ENCODE results near the gene TATDN2. TPM values are rescaled to one million over a fixed set of nuclear protein-coding genes. Genes with fewer than 3 reads are reported as not detected.

Gene TATDN2
- total RNA-seq, 1 experiment from 2014 or later: 30.4 TPM

DNA sequence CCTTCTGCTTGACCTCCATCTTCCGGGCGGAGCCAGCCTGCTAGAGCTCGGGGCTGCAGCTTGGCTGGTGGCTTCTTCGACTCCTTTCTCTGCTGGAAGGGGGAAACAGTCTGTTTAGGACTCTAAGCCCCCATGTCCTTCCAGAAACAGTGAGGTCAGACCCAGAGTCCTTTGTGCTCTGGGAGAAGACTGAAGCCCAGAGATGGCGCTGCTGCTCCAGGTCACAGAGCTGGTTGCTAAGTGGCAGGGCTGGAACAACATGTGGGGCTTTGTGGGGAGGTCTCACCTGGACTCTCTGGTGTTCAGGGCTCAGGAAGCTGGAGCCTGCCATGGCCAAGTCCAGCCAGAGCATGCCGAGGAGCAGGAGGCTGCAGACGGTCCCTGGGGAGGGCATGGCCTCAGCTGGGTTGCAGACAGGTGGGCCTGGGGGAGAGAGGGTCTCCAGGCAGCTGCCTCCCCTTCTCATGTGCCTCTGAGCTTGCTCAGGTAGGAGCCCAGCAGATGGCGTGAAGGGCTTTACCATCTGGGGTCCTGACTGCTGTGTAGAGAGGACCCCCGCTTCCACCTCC lies 41.6 kb downstream of the TATDN2 start:
- intact Hi-C loops (cut with micrococcal nuclease; ENCODE audit: unreplicated experiment) (no loop called here), in situ Hi-C loops (cut with HindIII; ENCODE audit: low pct_unique_long_range_greater_than_20kb, low sequenced_read_pairs) (no loop called here)
- TF ChIP-seq TCF7L2 (IDR thresholded peaks at IDR 0.05; ENCODE audit: low read depth, low read length) (no peak), POLR2AphosphoS5 (IDR thresholded peaks at IDR 0.05; ENCODE audit: low read depth, low read length) (no peak), CTCF (IDR thresholded peaks at IDR 0.05) (no peak), SIN3A (IDR thresholded peaks at IDR 0.05; ENCODE audit: borderline replicate concordance, insufficient read depth, low read depth, low read length) (no peak)
- TF ChIP-seq, protein P1, sequence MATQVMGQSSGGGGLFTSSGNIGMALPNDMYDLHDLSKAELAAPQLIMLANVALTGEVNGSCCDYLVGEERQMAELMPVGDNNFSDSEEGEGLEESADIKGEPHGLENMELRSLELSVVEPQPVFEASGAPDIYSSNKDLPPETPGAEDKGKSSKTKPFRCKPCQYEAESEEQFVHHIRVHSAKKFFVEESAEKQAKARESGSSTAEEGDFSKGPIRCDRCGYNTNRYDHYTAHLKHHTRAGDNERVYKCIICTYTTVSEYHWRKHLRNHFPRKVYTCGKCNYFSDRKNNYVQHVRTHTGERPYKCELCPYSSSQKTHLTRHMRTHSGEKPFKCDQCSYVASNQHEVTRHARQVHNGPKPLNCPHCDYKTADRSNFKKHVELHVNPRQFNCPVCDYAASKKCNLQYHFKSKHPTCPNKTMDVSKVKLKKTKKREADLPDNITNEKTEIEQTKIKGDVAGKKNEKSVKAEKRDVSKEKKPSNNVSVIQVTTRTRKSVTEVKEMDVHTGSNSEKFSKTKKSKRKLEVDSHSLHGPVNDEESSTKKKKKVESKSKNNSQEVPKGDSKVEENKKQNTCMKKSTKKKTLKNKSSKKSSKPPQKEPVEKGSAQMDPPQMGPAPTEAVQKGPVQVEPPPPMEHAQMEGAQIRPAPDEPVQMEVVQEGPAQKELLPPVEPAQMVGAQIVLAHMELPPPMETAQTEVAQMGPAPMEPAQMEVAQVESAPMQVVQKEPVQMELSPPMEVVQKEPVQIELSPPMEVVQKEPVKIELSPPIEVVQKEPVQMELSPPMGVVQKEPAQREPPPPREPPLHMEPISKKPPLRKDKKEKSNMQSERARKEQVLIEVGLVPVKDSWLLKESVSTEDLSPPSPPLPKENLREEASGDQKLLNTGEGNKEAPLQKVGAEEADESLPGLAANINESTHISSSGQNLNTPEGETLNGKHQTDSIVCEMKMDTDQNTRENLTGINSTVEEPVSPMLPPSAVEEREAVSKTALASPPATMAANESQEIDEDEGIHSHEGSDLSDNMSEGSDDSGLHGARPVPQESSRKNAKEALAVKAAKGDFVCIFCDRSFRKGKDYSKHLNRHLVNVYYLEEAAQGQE (IDR thresholded peaks at IDR 0.05; ENCODE audit: insufficient read depth in 1 of 2, low read depth in 2 of 2, low read length in 1 of 2): no peak
- DNase-seq (ENCODE audit: low read depth, low spot score): no peak
- no TSS peak for BruUV-seq (replicated peaks)
- Histone ChIP-seq H3K9me3 (ENCODE audit: control insufficient read depth, insufficient read depth, low read depth, low read length) (no peaks in the 10 kb centered on the region), H3K27ac (ENCODE audit: low read length) (no peak overlapping the region), H3K4me3 (ENCODE audit: low read depth in 2 of 2, low read length in 2 of 2) (no peak overlapping the region), H3K4me1 (ENCODE audit: control insufficient read depth, insufficient read depth, low read length) (no peaks in the 10 kb centered on the region), H3K27me3 (ENCODE audit: control insufficient read depth, insufficient read depth, low read length) (no peaks in the 10 kb centered on the region), H3K36me3 (ENCODE audit: control insufficient read depth, insufficient read depth, low read length) (peaks cover 2% of the 10 kb centered on the region; the same call in 1 of the 2 replicates)
- CTCF ChIA-PET: no interaction called here
- POLR2A ChIA-PET: interaction anchor here (0.7 kb wide), 1 partner anchor 417 kb away, joined by 7 read pairs; no protein-coding TSS in a partner anchor
- ATAC-seq: no peak

- DNase-seq (ENCODE audit: low read depth, low spot score) (no peak), ATAC-seq (no peak)
- Histone ChIP-seq H3K4me3 (ENCODE audit: low read depth in 2 of 2, low read length in 2 of 2) (no peak overlapping the region), H3K9me3 (ENCODE audit: control insufficient read depth, insufficient read depth, low read depth, low read length) (no peaks in the 10 kb centered on the region), H3K36me3 (ENCODE audit: control insufficient read depth, insufficient read depth, low read length) (peaks cover 2% of the 10 kb centered on the region; the same call in 1 of the 2 replicates), H3K27me3 (ENCODE audit: control insufficient read depth, insufficient read depth, low read length) (no peaks in the 10 kb centered on the region), H3K4me1 (ENCODE audit: control insufficient read depth, insufficient read depth, low read length) (no peaks in the 10 kb centered on the region), H3K27ac (ENCODE audit: low read length) (no peak overlapping the region)
- CTCF ChIA-PET: no interaction called here
- TF ChIP-seq CTCF (IDR thresholded peaks at IDR 0.05) (no peak), SIN3A (IDR thresholded peaks at IDR 0.05; ENCODE audit: borderline replicate concordance, insufficient read depth, low read depth, low read length) (no peak)
- POLR2A ChIA-PET: no interaction called here
- BruUV-seq (replicated peaks): no TSS peak
- intact Hi-C loops (cut with micrococcal nuclease; ENCODE audit: unreplicated experiment): no loop called here
- in situ Hi-C loops (cut with HindIII; ENCODE audit: low pct_unique_long_range_greater_than_20kb, low sequenced_read_pairs): no loop called here
Measured at GRCh38 chr3:10290481-10291176, 42.4 kb downstream of the TATDN2 start.
